SKM-1 (cell line): ENCODE results near the gene CUX1.
"Not testable (repeated sequence)": the region's sequence is repeated elsewhere in the genome, so short reads cannot be mapped to it uniquely, and the experiment has no call there.

ENCODE experiments used
- DNase-seq: peaks from one replicate; lab custom pipeline; 2025; ENCODE audit not compliant: unreplicated experiment; lab: John Stamatoyannopoulos, UW

The CUX1 gene

GRCh38 chr7:101823096-101823495, 5.7 kb downstream of the CUX1 start:
- no peak for DNase-seq

GRCh38 chr7:101823596-101823995, 6.2 kb downstream of the CUX1 start:
- no peak for DNase-seq

- DNase-seq: no peak
These were observed 7.0 kb downstream of the CUX1 start for GRCh38 chr7:101824440-101824839.

GRCh38 chr7:101826081-101826835, 8.8 kb downstream of the CUX1 start:
- DNase-seq: no peak

GRCh38 chr7:101828301-101829020, 11.0 kb downstream of the CUX1 start:
- no peak for DNase-seq

GRCh38 chr7:101829374-101829773, 11.9 kb downstream of the CUX1 start:
- no peak for DNase-seq

- no peak for DNase-seq
These were observed 12.4 kb downstream of the CUX1 start for GRCh38 chr7:101829821-101830220.

- DNase-seq: not testable (repeated sequence)
These were observed 14.0 kb downstream of the CUX1 start for GRCh38 chr7:101831396-101831795.

- DNase-seq: no peak
These were observed 14.8 kb downstream of the CUX1 start for GRCh38 chr7:101832205-101832631.

GRCh38 chr7:101832685-101833375, 15.4 kb downstream of the CUX1 start:
- no peak for DNase-seq

GRCh38 chr7:101833799-101834198, 16.4 kb downstream of the CUX1 start:
- no peak for DNase-seq

- no peak for DNase-seq
These were observed 17.7 kb downstream of the CUX1 start for GRCh38 chr7:101835136-101835535.

- not testable (repeated sequence) for DNase-seq
These were observed 20.0 kb downstream of the CUX1 start for GRCh38 chr7:101837433-101837832.

- DNase-seq: no peak
These were observed 21.5 kb downstream of the CUX1 start for GRCh38 chr7:101838837-101839483.

GRCh38 chr7:101841328-101841727, 23.9 kb downstream of the CUX1 start:
- DNase-seq: no peak

- no peak for DNase-seq
These were observed 26.2 kb downstream of the CUX1 start for GRCh38 chr7:101843293-101844271.

GRCh38 chr7:101845974-101846373, 28.5 kb downstream of the CUX1 start:
- no peak for DNase-seq

GRCh38 chr7:101846800-101847538, 29.5 kb downstream of the CUX1 start:
- DNase-seq: no peak

- no peak for DNase-seq
These were observed 31.0 kb downstream of the CUX1 start for GRCh38 chr7:101848208-101848951.
